GM12874 (cell line): ENCODE measurements around the gene LINGO3.

Experiments used
- CTCF ChIP-seq: IDR thresholded peaks from 2 replicates; pipeline ENCODE4 v1.5.1; 2011; ENCODE audit warnings: low read depth, mild to moderate bottlenecking, control low read depth, low read length, moderate library complexity; ENCODE audit not compliant: insufficient read depth

Gene LINGO3

GRCh38 chr19:2328401-2329148 is 20.6 kb upstream of the LINGO3 start, which contains the start of the genes LSM7 and SPPL2B:
Gene LSM7, minus strand, starts transcription at chr19:2328586. Its CDS starts 20 bp downstream, at chr19:2328566.
Gene SPPL2B, plus strand, starts transcription at chr19:2328684. Its CDS starts 26 bp downstream, at chr19:2328710.
- no peak for TF ChIP-seq CTCF

GRCh38 chr19:2327773-2328400 is 19.9 kb upstream of the LINGO3 start:
- no peak for TF ChIP-seq CTCF

GRCh38 chr19:2326699-2327360 is 18.9 kb upstream of the LINGO3 start:
- no peak for TF ChIP-seq CTCF

- TF ChIP-seq CTCF, result no peak
Measured at GRCh38 chr19:2325281-2326046, 17.5 kb upstream of the LINGO3 start.

- no peak for TF ChIP-seq CTCF
Measured at GRCh38 chr19:2324220-2324948, 16.4 kb upstream of the LINGO3 start.

- TF ChIP-seq CTCF, result no peak
Measured at GRCh38 chr19:2323707-2324106, 15.8 kb upstream of the LINGO3 start.
